MCF 10A (cell line): ENCODE results near the gene QRICH2. TPM values are rescaled to one million over a fixed set of nuclear protein-coding genes. Genes with fewer than 3 reads are reported as not detected.

Source experiments
- BruUV-seq: library from RNA; stranded (reverse); fragments of 400-500 nt; replicated peaks from 2 replicates; lab custom pipeline; 2021; lab: Mats Ljungman, UMichigan
- CTCF ChIA-PET: fragments of 300-600 bp; sonication (Branson Sonifier 250); formaldehyde crosslinking; extraction: SDS; loops from one replicate; lab custom pipeline; 2021; ENCODE audit warnings: antibody characterized with exemption, inconsistent platforms; lab: Yijun Ruan, JAX
- POLR2A ChIA-PET: fragments of 300-600, 350-650 bp; sonication (Branson Sonifier 250); formaldehyde crosslinking; extraction: SDS; loops from one replicate; lab custom pipeline; 2020; ENCODE audit warnings: antibody characterized with exemption, inconsistent platforms; lab: Yijun Ruan, JAX
- DNase-seq: peaks from one replicate; pipeline ENCODE4 v3.0.0-alpha.2; 2018; ENCODE audit not compliant: unreplicated experiment
- H3K27ac Mint-ChIP-seq: one replicate; pipeline ENCODE4 v1.8.0; 2022; ENCODE audit warnings: mild to moderate bottlenecking, low read depth, mixed read lengths; ENCODE audit not compliant: unreplicated experiment
- H3K27me3 Mint-ChIP-seq: one replicate; pipeline ENCODE4 v1.8.0; 2022; ENCODE audit warnings: mixed read lengths; ENCODE audit not compliant: insufficient read depth, unreplicated experiment
- H3K36me3 Mint-ChIP-seq: one replicate; pipeline ENCODE4 v1.8.0; 2022; ENCODE audit warnings: mild to moderate bottlenecking, moderate library complexity, mixed read lengths; ENCODE audit not compliant: insufficient read depth, unreplicated experiment
- H3K4me1 Mint-ChIP-seq: one replicate; pipeline ENCODE4 v1.8.0; 2022; ENCODE audit warnings: mixed read lengths; ENCODE audit not compliant: insufficient read depth, unreplicated experiment
- H3K4me3 Mint-ChIP-seq: one replicate; pipeline ENCODE4 v1.8.0; 2022; ENCODE audit warnings: mild to moderate bottlenecking, moderate library complexity, mixed read lengths; ENCODE audit not compliant: unreplicated experiment
- H3K9me3 Mint-ChIP-seq: one replicate; pipeline ENCODE4 v1.8.0; 2022; ENCODE audit warnings: mixed read lengths; ENCODE audit not compliant: unreplicated experiment
- CTCF ChIP-seq: fragments of 200-600 bp; IDR thresholded peaks from one replicate; pipeline ENCODE4 v1.8.0; 2022; ENCODE audit warnings: antibody characterized with exemption, mild to moderate bottlenecking; ENCODE audit not compliant: unreplicated experiment
- intact Hi-C: fragments of 100-400 bp; cut with micrococcal nuclease; formaldehyde crosslinking; loops from 2 replicates; pipeline ENCODE4 v1.14.1; 2022
- total RNA-seq: library from RNA; stranded (reverse); gene quantifications from 2 replicates; pipeline ENCODE4 v1.2.3, GENCODE V29; 2022

Gene QRICH2
- total RNA-seq, 1 experiment from 2014 or later: 0.56 TPM

- no peaks in the 10 kb centered on the region for H3K27me3 Mint-ChIP-seq
- BruUV-seq: no TSS peak
Measured at GRCh38 chr17:76318586-76318985, 10.5 kb upstream of the QRICH2 start.

GRCh38 chr17:76317535-76317934, 9.5 kb upstream of the QRICH2 start:
- TF ChIP-seq CTCF: no peak
- ChIA-PET POLR2A (interaction anchor here (1.6 kb wide), 1 partner anchor 14 kb away, joined by 4 read pairs; no protein-coding TSS in a partner anchor), CTCF (interaction anchor here (1.2 to 1.5 kb wide), 2 partner anchors 19 to 81 kb away, joined by 3 to 7 read pairs; no protein-coding TSS in a partner anchor)
- Mint-ChIP-seq H3K4me1 (no peaks in the 10 kb centered on the region), H3K27ac (no peak overlapping the region), H3K27me3 (no peaks in the 10 kb centered on the region), H3K36me3 (peaks cover 49% of the 10 kb centered on the region), H3K9me3 (no peaks in the 10 kb centered on the region), H3K4me3 (no peak overlapping the region)
- BruUV-seq: no TSS peak
- no peak for DNase-seq
- intact Hi-C loops: no loop called here

More at GRCh38 chr17:76318586-76318985, 10.5 kb upstream of the QRICH2 start:
- no peak for TF ChIP-seq CTCF
- ChIA-PET POLR2A (interaction anchor here (1.6 kb wide), 1 partner anchor 13 kb away, joined by 4 read pairs; no protein-coding TSS in a partner anchor), CTCF (interaction anchor here (1.2 kb wide), 1 partner anchor 20 kb away, joined by 3 read pairs; no protein-coding TSS in a partner anchor)
- intact Hi-C loops: no loop called here
- no peak overlapping the region for H3K27ac Mint-ChIP-seq
- DNase-seq: no peak
- H3K4me1 Mint-ChIP-seq: no peaks in the 10 kb centered on the region
- no peak overlapping the region for H3K4me3 Mint-ChIP-seq
- H3K36me3 Mint-ChIP-seq: peaks cover 52% of the 10 kb centered on the region
- no peaks in the 10 kb centered on the region for H3K9me3 Mint-ChIP-seq

GRCh38 chr17:76314392-76315227, 6.5 kb upstream of the QRICH2 start:
- BruUV-seq: no TSS peak
- DNase-seq: no peak
- Mint-ChIP-seq H3K36me3 (peaks cover 50% of the 10 kb centered on the region), H3K9me3 (no peaks in the 10 kb centered on the region), H3K4me3 (no peak overlapping the region), H3K27ac (no peak overlapping the region), H3K4me1 (no peaks in the 10 kb centered on the region), H3K27me3 (no peaks in the 10 kb centered on the region)
- no peak for TF ChIP-seq CTCF
- ChIA-PET POLR2A (interaction anchor here (1.6 kb wide), 1 partner anchor 39 kb away, joined by 4 read pairs; the partner anchor contains the start of gene PRPSAP1), CTCF (interaction anchor here (0.6 to 1.8 kb wide), 2 partner anchors 56 to 84 kb away, joined by 5 to 6 read pairs; no protein-coding TSS in a partner anchor)
- intact Hi-C loops: no loop called here

GRCh38 chr17:76312735-76313134, 4.7 kb upstream of the QRICH2 start:
- TF ChIP-seq CTCF: no peak
- no peaks in the 10 kb centered on the region for H3K9me3 Mint-ChIP-seq
- H3K4me1 Mint-ChIP-seq: no peaks in the 10 kb centered on the region
- no peak overlapping the region for H3K27ac Mint-ChIP-seq
- no peaks in the 10 kb centered on the region for H3K27me3 Mint-ChIP-seq
- DNase-seq: no peak
- ChIA-PET CTCF (interaction anchor here (0.6 to 0.9 kb wide), 2 partner anchors 33 to 407 kb away, joined by 3 read pairs; no protein-coding TSS in a partner anchor), POLR2A (interaction anchor here (0.6 to 1.6 kb wide), 2 partner anchors 41 to 409 kb away, joined by 3 to 4 read pairs; partner anchors contain the start of gene PRPSAP1)
- intact Hi-C loops: no loop called here
- BruUV-seq: no TSS peak
- H3K36me3 Mint-ChIP-seq: peaks cover 47% of the 10 kb centered on the region
- H3K4me3 Mint-ChIP-seq: no peak overlapping the region
